HG02981 (cell line): ENCODE measurements around the gene AKR1A1.

Source experiments
- ATAC-seq: cut with Tn5 transposase; IDR thresholded peaks from one replicate; pipeline ENCODE4 v1.9.1; 2021; ENCODE audit warnings: mild to moderate bottlenecking, moderate library complexity; ENCODE audit not compliant: unreplicated experiment

The AKR1A1 gene

DNA sequence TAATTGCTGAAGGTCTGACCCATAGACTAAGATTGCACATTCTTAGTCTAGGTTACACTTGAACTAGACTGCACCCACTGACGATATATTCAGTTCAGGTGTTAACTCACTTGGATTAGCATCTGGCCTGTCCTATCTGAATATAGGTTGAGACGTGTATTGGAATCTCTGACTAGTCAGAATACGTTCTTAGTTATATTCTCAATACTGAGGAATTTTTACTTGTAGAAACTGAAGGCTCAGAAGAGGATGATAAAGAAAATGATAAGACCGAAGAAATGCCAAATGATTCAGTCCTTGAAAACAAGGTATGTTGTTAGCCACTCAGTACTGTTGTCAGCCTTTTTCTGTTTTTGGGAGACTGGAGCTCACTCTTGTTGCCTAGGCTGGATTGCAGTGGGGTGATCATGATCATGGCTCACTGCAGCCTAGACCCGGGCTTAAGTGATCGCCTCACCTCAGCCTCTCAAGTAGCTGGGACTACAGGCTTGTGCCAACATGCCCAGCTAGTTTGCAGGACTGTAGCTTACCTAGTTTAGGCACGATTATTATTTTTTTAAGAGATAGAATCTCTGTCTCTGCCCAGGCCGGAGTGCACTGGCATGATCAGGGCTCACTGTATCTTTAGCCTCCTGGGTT, 62.4 kb downstream of the AKR1A1 start:
- no peak for ATAC-seq

GRCh38 chr1:45615885-45616284, 65.3 kb downstream of the AKR1A1 start:
- ATAC-seq: no peak

GRCh38 chr1:45617618-45618017, 67.0 kb downstream of the AKR1A1 start:
- ATAC-seq: no peak

GRCh38 chr1:45619149-45619921, 68.7 kb downstream of the AKR1A1 start:
- ATAC-seq: no peak
